ENCODE measurements around the gene BDKRB2.

Gene BDKRB2

GRCh38 chr14:96167224-96168148 is 37.2 kb upstream of the BDKRB2 start:
- peak; percentile 58 for DNase-seq (ENCODE audit: low spot score)
- TF ChIP-seq CTCF (IDR thresholded peaks at IDR 0.05): no peak
- H3K27ac ChIP-seq: no peak overlapping the region
- H3K4me3 ChIP-seq: no peak overlapping the region

GRCh38 chr14:96168581-96168980 is 36.1 kb upstream of the BDKRB2 start:
- DNase-seq (ENCODE audit: low spot score): no peak
- Histone ChIP-seq H3K4me3 (no peak overlapping the region), H3K27ac (no peak overlapping the region)
- TF ChIP-seq CTCF (IDR thresholded peaks at IDR 0.05): no peak

DNA sequence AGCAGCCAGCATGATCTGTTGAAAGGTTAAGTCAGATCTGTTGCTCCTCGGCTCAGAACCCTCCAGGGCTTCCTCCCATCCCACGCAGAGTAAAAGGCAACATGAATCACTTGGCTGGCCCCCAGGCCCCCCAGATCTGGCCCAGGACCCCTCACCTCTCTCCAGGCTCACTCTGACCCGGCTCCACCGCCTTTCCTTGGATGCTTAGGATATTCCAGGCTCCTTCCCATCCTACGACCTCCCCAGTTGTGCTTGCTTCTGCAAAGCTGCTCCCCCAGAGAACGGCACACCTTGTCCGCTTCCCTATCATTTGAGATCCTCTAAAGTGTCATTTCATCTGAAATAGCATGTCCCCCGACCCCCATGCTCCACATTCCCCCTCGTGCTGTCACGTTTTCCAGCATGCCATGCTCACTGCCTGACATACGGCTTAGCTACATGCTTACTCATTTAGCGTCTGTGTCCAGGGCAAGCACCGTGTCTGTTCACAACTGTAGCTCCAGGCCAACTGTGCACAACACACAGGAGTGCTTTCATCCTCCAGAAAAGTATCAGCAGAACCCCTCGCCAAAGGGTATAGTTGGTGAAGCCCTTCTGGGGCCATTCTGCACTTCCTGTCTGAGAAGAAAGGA is 33.6 kb upstream of the BDKRB2 start:
- DNase-seq (ENCODE audit: low spot score): peak; percentile 41

DNA sequence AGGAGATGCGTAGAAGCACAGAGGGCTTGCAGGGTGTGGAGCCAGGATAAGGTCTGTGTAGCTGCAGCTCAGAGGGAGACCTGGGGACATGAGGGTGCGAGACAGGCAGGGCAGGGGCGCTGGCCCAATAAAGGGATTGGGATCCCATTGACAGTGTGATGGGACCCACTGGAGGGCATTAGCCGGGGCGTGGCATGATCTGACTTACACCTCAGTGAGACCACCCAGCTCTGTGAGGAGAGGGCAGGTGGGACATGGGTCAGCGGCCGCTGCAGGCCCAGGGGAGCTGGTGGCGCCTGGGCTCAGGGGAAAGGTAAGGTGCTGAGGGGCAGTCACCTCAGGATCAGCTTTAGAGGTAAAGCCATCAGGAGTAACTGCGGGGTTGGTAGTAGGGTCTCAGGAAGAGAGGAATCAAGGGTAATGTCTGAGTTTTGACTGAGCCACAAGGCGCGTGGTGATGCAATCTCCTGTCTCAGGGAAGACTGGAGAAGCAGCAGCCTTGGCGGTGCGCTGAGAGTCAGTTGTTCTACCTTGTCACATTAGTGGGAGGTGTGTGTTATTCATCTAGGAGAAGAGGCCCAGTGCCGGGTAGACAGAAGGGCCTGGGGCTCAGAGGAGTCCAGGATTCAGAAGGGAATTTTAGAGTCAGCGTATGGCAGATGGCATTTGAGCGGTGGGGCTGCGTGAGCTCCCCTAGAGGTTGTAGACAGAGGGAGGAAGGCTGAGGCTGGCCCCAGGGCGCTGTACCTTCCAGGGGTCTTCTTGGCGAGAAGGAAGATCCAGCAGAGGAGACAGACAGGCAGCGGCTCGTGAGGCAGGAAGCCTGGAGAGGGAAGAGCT is 30.8 kb upstream of the BDKRB2 start:
- no peak for TF ChIP-seq CTCF (IDR thresholded peaks at IDR 0.05)
- Histone ChIP-seq H3K4me3 (no peak overlapping the region), H3K27ac (no peak overlapping the region)
- no peak for DNase-seq (ENCODE audit: low spot score)

More for the DNA sequence above, 33.6 kb upstream of the BDKRB2 start:
- TF ChIP-seq CTCF (IDR thresholded peaks at IDR 0.05): no peak
- H3K27ac ChIP-seq: no peak overlapping the region
- H3K4me3 ChIP-seq: no peak overlapping the region

DNA sequence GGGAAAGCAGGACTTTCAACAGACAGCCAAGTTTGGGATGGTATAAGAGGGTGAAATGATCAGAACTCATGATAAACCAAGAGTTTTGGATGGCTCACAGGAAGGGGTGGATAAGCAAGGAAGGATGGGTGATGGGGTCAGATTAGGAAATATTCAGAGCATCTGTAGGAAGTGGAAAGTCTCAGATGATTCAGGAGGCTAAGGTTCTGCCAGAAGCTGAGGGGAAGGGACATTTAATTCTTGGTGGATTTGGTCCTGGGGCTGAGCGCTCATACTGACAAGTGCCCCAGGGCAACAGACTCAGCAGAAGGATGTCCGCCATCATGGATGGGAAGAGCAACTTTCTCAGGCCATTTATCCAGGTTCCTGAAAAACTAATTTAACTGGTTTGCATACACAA is 28.4 kb upstream of the BDKRB2 start:
- no peak overlapping the region for H3K4me3 ChIP-seq
- DNase-seq (ENCODE audit: low spot score): no peak
- no peak for TF ChIP-seq CTCF (IDR thresholded peaks at IDR 0.05)
- H3K27ac ChIP-seq: peak overlapping the region in 1 of 2 donors; percentile 56

DNA sequence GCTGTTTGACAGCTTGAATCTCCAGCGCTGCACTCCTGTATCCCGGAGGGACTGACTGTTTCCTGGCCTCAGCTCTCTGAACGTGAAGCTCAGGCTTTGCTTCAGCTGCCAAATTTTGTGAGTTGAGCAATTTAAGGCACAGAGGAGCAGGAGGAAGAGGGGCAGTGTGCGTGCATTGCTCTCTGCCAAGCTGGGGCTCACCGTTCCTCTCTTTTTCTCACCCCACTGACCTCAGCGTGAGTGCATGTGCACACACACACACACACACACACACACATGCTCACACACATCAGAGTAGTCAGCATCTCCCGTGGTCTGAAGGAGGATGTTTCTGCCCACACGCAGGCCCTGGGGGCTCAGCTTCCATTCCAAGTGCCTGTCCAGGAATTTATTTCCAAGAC is 27.8 kb upstream of the BDKRB2 start:
- DNase-seq (ENCODE audit: low spot score): no peak
- Histone ChIP-seq H3K4me3 (no peak overlapping the region), H3K27ac (peak overlapping the region in 1 of 2 donors; percentile 56)
- TF ChIP-seq CTCF (IDR thresholded peaks at IDR 0.05): no peak

Data from coronary artery (tissue), 2 donors.